Ovary (tissue), 9 donors: Measurements from ENCODE around the gene KCNN3. TPM values are rescaled to one million over a fixed set of nuclear protein-coding genes. Genes with fewer than 3 reads are reported as not detected.

Experiments
- DNase-seq, 5 donors: peaks; one replicate each; pipeline ENCODE4 v3.0.0-alpha.2; 2019 to 2020
- H3K27ac ChIP-seq, 2 donors: fragments of 200-600 bp; one replicate each; pipeline versions ENCODE4 v1.5.1 to v1.8.0; 2019 to 2022
- H3K27me3 ChIP-seq: fragments of 200-600 bp; one replicate; pipeline ENCODE4 v1.8.0; 2022
- H3K36me3 ChIP-seq: fragments of 200-600 bp; sonication (generic); one replicate; pipeline ENCODE4 v1.5.1; 2019
- H3K4me1 ChIP-seq: one replicate; pipeline ENCODE4 v1.8.1; 2013; ENCODE audit warnings: mild to moderate bottlenecking, moderate library complexity; ENCODE audit not compliant: insufficient read depth
- H3K4me3 ChIP-seq: fragments of 200-600 bp; sonication (generic); one replicate; pipeline ENCODE4 v1.5.1; 2017
- H3K9me3 ChIP-seq, 2 donors: fragments of 200-600 bp in 1 of 2; sonication (generic) in 1 of 2; one replicate each; pipeline versions ENCODE4 v1.5.1 to v1.8.1; 2013 to 2019; ENCODE audit warnings: mild to moderate bottlenecking in 1 of 2, moderate library complexity in 1 of 2
- EP300 ChIP-seq: sonication (generic); formaldehyde crosslinking; IDR thresholded peaks from one replicate; pipeline ENCODE4 v1.6.1; 2017; ENCODE audit warnings: antibody characterized with exemption
- POLR2A ChIP-seq: fragments of 450-650 bp; IDR thresholded peaks from one replicate; pipeline ENCODE4 v1.6.1; 2017; ENCODE audit warnings: antibody characterized with exemption, mild to moderate bottlenecking, moderate library complexity
- WGBS, 3 donors: extraction: QIAGEN DNeasy Blood & Tissue Kit in 1 of 3; methylation state at CpG; one replicate each; pipeline versions ENCODE4 v1.1.5 to v1.1.7; 2013 to 2017; 5-methylcytosine and 5-hydroxymethylcytosine counted together
- intact Hi-C, 4 donors: fragments of 100-400 bp; cut with DNase I; formaldehyde crosslinking; loops; one replicate each; pipeline versions ENCODE4 v1.11.0 to v1.15.1; 2022 to 2023
- polyA plus RNA-seq, 2 donors: library from polyadenylated mRNA; stranded (reverse); fragments of 200-250 nt in 1 of 2; fragments of 350-450 nt in 1 of 2; fragmentation: Illumina TruSeq in 1 of 2; extraction: RNeasy Lipid Tissue Mini Kit (QIAGEN cat#74804) in 1 of 2; gene quantifications; one replicate each; pipeline ENCODE4 v1.2.3, GENCODE V29; 2013 to 2014
- total RNA-seq, 7 donors: library from RNA; depleted of rRNA in 2 of 7; stranded (reverse); fragments of >200 nt in 2 of 7; fragmentation: NEBNext Ultra II Directional in 3 of 7; extraction: Animal tissue kit (Norgen Biotek cat#: 25700) in 3 of 7; gene quantifications; one replicate each; pipeline versions ENCODE4 v1.1.0 to v1.2.4, GENCODE V29; 2016 to 2023
- TF ChIP-seq, protein P1 (sequence below), 3 donors: fragments of 450-650 bp in 2 of 3; fragments of 200-600 bp in 1 of 3; IDR thresholded peaks; one replicate each; pipeline versions ENCODE4 v1.5.1 to v1.8.0; 2016 to 2022; ENCODE audit warnings: antibody characterized with exemption in 3 of 3, mild to moderate bottlenecking in 1 of 3
- donor health status: DM: no; HTN: no; CAD: no; lungs with moderate emphysema.
- donor health status: DM: no; HTN: no; CAD: no.
- donor health status: Bipolar disorder and iron deficiency.
- donor health status: DM: yes; HTN: yes; CAD: no.
- donor health status: DM: no; HTN: no; CAD: no.
- donor health status: DM: yes; HTN: yes; CAD: no.

The KCNN3 gene
- total and polyA plus RNA-seq, 9 donors = 0.71 to 6.1 (median 1.7) TPM

GRCh38 chr1:154838461-154838860 lies 31.6 kb downstream of the KCNN3 start:
- Histone ChIP-seq H3K4me3 (no peak overlapping the region), H3K9me3 (no peaks in the 10 kb centered on the region), H3K4me1 (no peaks in the 10 kb centered on the region), H3K27me3 (no peaks in the 10 kb centered on the region), H3K36me3 (no peaks in the 10 kb centered on the region), H3K27ac (no peak overlapping the region)
- 82 to 85% (median 84%) methylated on average over 11 of the region's 11 CpGs for WGBS, 3 donors
- TF ChIP-seq EP300 (no peak), POLR2A (no peak)
- TF ChIP-seq, protein P1, sequence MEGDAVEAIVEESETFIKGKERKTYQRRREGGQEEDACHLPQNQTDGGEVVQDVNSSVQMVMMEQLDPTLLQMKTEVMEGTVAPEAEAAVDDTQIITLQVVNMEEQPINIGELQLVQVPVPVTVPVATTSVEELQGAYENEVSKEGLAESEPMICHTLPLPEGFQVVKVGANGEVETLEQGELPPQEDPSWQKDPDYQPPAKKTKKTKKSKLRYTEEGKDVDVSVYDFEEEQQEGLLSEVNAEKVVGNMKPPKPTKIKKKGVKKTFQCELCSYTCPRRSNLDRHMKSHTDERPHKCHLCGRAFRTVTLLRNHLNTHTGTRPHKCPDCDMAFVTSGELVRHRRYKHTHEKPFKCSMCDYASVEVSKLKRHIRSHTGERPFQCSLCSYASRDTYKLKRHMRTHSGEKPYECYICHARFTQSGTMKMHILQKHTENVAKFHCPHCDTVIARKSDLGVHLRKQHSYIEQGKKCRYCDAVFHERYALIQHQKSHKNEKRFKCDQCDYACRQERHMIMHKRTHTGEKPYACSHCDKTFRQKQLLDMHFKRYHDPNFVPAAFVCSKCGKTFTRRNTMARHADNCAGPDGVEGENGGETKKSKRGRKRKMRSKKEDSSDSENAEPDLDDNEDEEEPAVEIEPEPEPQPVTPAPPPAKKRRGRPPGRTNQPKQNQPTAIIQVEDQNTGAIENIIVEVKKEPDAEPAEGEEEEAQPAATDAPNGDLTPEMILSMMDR (IDR thresholded peaks at IDR 0.05) = no peak
- intact Hi-C loops = no loop called here
- DNase-seq = no peak

GRCh38 chr1:154837672-154838171 lies 32.4 kb downstream of the KCNN3 start:
- no peak overlapping the region for H3K27ac ChIP-seq
- peak; percentile 41 to 77 (median 67) for DNase-seq
- H3K9me3 ChIP-seq = no peaks in the 10 kb centered on the region
- 20 to 27% (median 23%) methylated on average over 13 of the region's 13 CpGs for WGBS, 3 donors
- H3K4me3 ChIP-seq = no peak overlapping the region
- no peaks in the 10 kb centered on the region for H3K27me3 ChIP-seq
- intact Hi-C loops = no loop called here
- no peak for TF ChIP-seq POLR2A
- TF ChIP-seq, protein P1 (IDR thresholded peaks at IDR 0.05) = no peak
- TF ChIP-seq EP300 = no peak
- H3K4me1 ChIP-seq = no peaks in the 10 kb centered on the region
- no peaks in the 10 kb centered on the region for H3K36me3 ChIP-seq

DNA sequence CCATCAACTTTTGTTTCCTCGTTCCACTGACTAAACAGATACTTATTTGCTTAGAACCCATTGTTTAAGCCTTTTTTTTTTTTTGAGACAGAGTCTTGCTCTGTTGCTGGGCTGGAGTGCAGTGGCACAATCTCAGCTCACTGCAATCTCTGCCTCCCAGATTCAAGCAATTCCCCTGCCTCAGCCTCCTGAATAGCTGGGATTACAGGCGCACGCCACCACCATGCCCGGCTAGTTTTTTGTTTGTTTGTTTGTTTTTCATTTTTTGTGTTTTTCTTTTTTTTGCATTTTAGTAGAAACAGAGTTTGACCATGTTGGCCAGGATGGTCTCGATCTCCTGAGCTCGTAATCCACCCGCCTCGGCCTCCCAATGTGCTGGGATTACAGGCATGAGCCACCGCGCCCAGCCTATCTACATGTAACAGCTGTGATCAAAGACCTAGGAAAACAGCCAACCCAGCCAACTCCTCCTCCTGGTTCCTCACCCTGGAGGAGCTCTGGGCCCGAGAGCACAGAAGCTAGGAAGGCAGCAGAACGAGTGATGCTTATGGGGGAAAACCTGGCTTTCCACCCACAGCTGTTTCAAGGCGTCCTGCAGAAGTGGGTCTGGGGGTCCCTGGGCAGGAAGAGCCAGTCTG lies 32.9 kb downstream of the KCNN3 start:
- H3K4me3 ChIP-seq = no peak overlapping the region
- no peak overlapping the region for H3K27ac ChIP-seq
- intact Hi-C loops = no loop called here
- no peaks in the 10 kb centered on the region for H3K27me3 ChIP-seq
- no peak for TF ChIP-seq EP300
- TF ChIP-seq, protein P1 (IDR thresholded peaks at IDR 0.05) = no peak
- TF ChIP-seq POLR2A = no peak
- H3K4me1 ChIP-seq = no peaks in the 10 kb centered on the region
- peak; percentile 43 to 71 (median 67) for DNase-seq
- WGBS, 3 donors = 28 to 37% (median 35%) methylated on average over 13 of the region's 13 CpGs
- no peaks in the 10 kb centered on the region for H3K36me3 ChIP-seq
- H3K9me3 ChIP-seq = no peaks in the 10 kb centered on the region

GRCh38 chr1:154835531-154836324 lies 34.4 kb downstream of the KCNN3 start:
- no peak for DNase-seq
- WGBS, 3 donors = 84 to 86% (median 86%) methylated on average over 6 of the region's 6 CpGs
- no peaks in the 10 kb centered on the region for H3K27me3 ChIP-seq
- H3K36me3 ChIP-seq = no peaks in the 10 kb centered on the region
- TF ChIP-seq POLR2A = no peak
- TF ChIP-seq, protein P1 (IDR thresholded peaks at IDR 0.05) = no peak
- TF ChIP-seq EP300 = no peak
- H3K4me3 ChIP-seq = no peak overlapping the region
- no peaks in the 10 kb centered on the region for H3K9me3 ChIP-seq
- intact Hi-C loops = no loop called here
- H3K4me1 ChIP-seq = no peaks in the 10 kb centered on the region
- no peak overlapping the region for H3K27ac ChIP-seq
